ENCODE results near the gene PRDM16. TPM values are rescaled to one million over a fixed set of nuclear protein-coding genes. Genes with fewer than 3 reads are reported as not detected.

Gene PRDM16
- total and polyA plus RNA-seq, 2 of the 13 experiments (the other 11 are each of a cell fraction or from before 2014, with no cell fraction given) = 0.15 to 0.81 TPM

DNA sequence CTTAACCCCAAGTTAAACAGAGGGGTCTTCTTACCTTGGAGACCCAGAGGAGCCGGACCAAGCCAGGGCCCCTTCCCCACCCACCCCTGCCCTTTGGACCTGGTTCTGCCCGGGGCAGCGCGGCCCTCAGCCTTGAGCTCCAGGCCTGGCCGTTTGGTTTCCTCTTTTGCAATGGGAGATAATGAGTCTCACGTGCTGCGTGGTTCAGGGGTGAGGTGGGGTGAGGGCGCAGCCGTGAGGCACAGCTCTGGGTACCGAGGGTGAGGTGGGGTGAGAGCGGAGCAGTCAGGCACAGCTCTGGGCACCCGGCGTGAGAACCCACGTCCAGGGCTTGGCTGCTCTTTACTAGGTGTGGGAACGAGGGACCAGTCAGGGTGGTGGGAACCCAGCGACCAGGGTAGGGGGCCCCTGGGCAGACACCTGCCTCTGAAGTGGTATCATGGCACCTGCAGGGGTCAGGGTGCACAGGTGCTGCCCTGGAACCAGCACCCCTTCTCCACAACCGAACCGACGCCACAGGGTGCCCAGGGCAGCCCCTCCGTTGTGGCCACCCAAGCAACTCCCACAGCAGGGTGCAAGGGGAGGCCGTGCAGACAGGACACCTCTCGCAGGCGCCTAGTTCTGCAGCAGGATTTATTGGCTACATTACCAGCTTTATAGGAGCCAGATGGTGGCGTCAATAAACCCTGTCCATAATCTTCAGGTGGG, 182.2 kb downstream of the PRDM16 start (continued):
- no peak for TF ChIP-seq ZNF501 (CRISPR knock-in tag; IDR thresholded peaks at IDR 0.05)
- TF ChIP-seq, protein P1, sequence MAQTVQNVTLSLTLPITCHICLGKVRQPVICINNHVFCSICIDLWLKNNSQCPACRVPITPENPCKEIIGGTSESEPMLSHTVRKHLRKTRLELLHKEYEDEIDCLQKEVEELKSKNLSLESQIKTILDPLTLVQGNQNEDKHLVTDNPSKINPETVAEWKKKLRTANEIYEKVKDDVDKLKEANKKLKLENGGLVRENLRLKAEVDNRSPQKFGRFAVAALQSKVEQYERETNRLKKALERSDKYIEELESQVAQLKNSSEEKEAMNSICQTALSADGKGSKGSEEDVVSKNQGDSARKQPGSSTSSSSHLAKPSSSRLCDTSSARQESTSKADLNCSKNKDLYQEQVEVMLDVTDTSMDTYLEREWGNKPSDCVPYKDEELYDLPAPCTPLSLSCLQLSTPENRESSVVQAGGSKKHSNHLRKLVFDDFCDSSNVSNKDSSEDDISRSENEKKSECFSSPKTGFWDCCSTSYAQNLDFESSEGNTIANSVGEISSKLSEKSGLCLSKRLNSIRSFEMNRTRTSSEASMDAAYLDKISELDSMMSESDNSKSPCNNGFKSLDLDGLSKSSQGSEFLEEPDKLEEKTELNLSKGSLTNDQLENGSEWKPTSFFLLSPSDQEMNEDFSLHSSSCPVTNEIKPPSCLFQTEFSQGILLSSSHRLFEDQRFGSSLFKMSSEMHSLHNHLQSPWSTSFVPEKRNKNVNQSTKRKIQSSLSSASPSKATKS (CRISPR knock-in tag; IDR thresholded peaks at IDR 0.05) = no peak
- TF ChIP-seq KLF11 (CRISPR knock-in tag; IDR thresholded peaks at IDR 0.05) = no peak
- no peak for TF ChIP-seq ZNF670 (CRISPR knock-in tag; IDR thresholded peaks at IDR 0.05; ENCODE audit: borderline replicate concordance)
- no peak for TF ChIP-seq ZFP82 (CRISPR knock-in tag; IDR thresholded peaks at IDR 0.05; ENCODE audit: borderline replicate concordance)
- TF ChIP-seq ZFP41 (CRISPR knock-in tag; IDR thresholded peaks at IDR 0.05; ENCODE audit: borderline replicate concordance) = no peak
- TF ChIP-seq, protein P2, sequence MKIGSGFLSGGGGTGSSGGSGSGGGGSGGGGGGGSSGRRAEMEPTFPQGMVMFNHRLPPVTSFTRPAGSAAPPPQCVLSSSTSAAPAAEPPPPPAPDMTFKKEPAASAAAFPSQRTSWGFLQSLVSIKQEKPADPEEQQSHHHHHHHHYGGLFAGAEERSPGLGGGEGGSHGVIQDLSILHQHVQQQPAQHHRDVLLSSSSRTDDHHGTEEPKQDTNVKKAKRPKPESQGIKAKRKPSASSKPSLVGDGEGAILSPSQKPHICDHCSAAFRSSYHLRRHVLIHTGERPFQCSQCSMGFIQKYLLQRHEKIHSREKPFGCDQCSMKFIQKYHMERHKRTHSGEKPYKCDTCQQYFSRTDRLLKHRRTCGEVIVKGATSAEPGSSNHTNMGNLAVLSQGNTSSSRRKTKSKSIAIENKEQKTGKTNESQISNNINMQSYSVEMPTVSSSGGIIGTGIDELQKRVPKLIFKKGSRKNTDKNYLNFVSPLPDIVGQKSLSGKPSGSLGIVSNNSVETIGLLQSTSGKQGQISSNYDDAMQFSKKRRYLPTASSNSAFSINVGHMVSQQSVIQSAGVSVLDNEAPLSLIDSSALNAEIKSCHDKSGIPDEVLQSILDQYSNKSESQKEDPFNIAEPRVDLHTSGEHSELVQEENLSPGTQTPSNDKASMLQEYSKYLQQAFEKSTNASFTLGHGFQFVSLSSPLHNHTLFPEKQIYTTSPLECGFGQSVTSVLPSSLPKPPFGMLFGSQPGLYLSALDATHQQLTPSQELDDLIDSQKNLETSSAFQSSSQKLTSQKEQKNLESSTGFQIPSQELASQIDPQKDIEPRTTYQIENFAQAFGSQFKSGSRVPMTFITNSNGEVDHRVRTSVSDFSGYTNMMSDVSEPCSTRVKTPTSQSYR (CRISPR knock-in tag; IDR thresholded peaks at IDR 0.05; ENCODE audit: borderline replicate concordance) = no peak; the same call in 1 of the 2 replicates
- TF ChIP-seq ZNF572 (CRISPR knock-in tag; IDR thresholded peaks at IDR 0.05) = no peak
- no peak for TF ChIP-seq KDM2A (CRISPR knock-in tag; IDR thresholded peaks at IDR 0.05; ENCODE audit: borderline replicate concordance, low read depth)
- no peak for TF ChIP-seq IRX3 (CRISPR knock-in tag; IDR thresholded peaks at IDR 0.05; ENCODE audit: borderline replicate concordance, low read depth)
- no peak for TF ChIP-seq ZNF138 (CRISPR knock-in tag; IDR thresholded peaks at IDR 0.05; ENCODE audit: low read depth)
- no peak for TF ChIP-seq ZNF432 (CRISPR knock-in tag; IDR thresholded peaks at IDR 0.05; ENCODE audit: borderline replicate concordance)
- no peak for TF ChIP-seq ATF1 (CRISPR knock-in tag; IDR thresholded peaks at IDR 0.05)
- no peak for TF ChIP-seq CBX2 (IDR thresholded peaks at IDR 0.05; ENCODE audit: low read depth, low read length)
- no peak for TF ChIP-seq CBX2 (CRISPR knock-in tag; IDR thresholded peaks at IDR 0.05; ENCODE audit: low read depth)
- no peak for TF ChIP-seq ZNF773 (CRISPR knock-in tag; IDR thresholded peaks at IDR 0.05; ENCODE audit: borderline replicate concordance)
- no peak for TF ChIP-seq ZBTB8A (CRISPR knock-in tag; IDR thresholded peaks at IDR 0.05; ENCODE audit: borderline replicate concordance, low read depth)
- no peak for TF ChIP-seq CENPX (CRISPR knock-in tag; IDR thresholded peaks at IDR 0.05)
